AG04450 (cell line): ENCODE results near the gene PRPSAP2. TPM values are rescaled to one million over a fixed set of nuclear protein-coding genes. Genes with fewer than 3 reads are reported as not detected.

Experiments
- CTCF ChIA-PET: fragments of 300-600, 350-600 bp; formaldehyde crosslinking; extraction: SDS; loops from one replicate; lab custom pipeline; 2022; ENCODE audit warnings: antibody characterized with exemption, inconsistent platforms; lab: Charles Lee
- POLR2A ChIA-PET: fragments of 350-600 bp; formaldehyde crosslinking; extraction: SDS; loops from one replicate; lab custom pipeline; 2021; ENCODE audit warnings: antibody characterized with exemption, inconsistent platforms; lab: Yijun Ruan, JAX
- DNase-seq: peaks from one replicate; pipeline ENCODE4 v3.0.0-alpha.2; 2011; ENCODE audit warnings: low read depth, low spot score
- H3K27ac ChIP-seq: one replicate; pipeline ENCODE4 v1.5.1; 2012; ENCODE audit warnings: low read depth, low read length, control low read depth
- H3K27me3 ChIP-seq: one replicate; pipeline ENCODE4 v1.6.0; 2012; ENCODE audit warnings: low read length; ENCODE audit not compliant: control insufficient read depth, insufficient read depth
- H3K4me3 ChIP-seq: 2 replicates; pipeline ENCODE4 v1.5.1; 2011; ENCODE audit warnings: mild to moderate bottlenecking, low read depth, low read length, control low read depth
- H3K9me3 ChIP-seq: 2 replicates; pipeline ENCODE4 v1.5.1; 2012; ENCODE audit warnings: low read length; ENCODE audit not compliant: control insufficient read depth, insufficient read depth
- CTCF ChIP-seq: IDR thresholded peaks from 2 replicates; pipeline ENCODE4 v1.5.1; 2011; ENCODE audit warnings: low read depth, low read length, control low read depth, inconsistent platforms
- polyA plus RNA-seq: library from polyadenylated mRNA; depleted of rRNA; stranded (reverse); fragments of >200 nt; gene quantifications from 2 replicates; pipeline ENCODE4 v1.2.3, GENCODE V29; 2011

Gene PRPSAP2
- polyA plus RNA-seq, 1 experiment, result 33.9 TPM

GRCh38 chr17:18850679-18851078 is 7.3 kb upstream of the PRPSAP2 start:
- no peak for TF ChIP-seq CTCF
- no peak overlapping the region for H3K27ac ChIP-seq
- DNase-seq, result no peak
- H3K27me3 ChIP-seq, result no peaks in the 10 kb centered on the region
- CTCF ChIA-PET, result no interaction called here
- H3K9me3 ChIP-seq, result no peaks in the 10 kb centered on the region
- POLR2A ChIA-PET, result no interaction called here
- no peak overlapping the region for H3K4me3 ChIP-seq

- ChIA-PET CTCF (no interaction called here), POLR2A (no interaction called here)
- H3K27me3 ChIP-seq, result no peaks in the 10 kb centered on the region
- no peaks in the 10 kb centered on the region for H3K9me3 ChIP-seq
- no peak overlapping the region for H3K27ac ChIP-seq
- no peak overlapping the region for H3K4me3 ChIP-seq
- DNase-seq, result no peak
- TF ChIP-seq CTCF, result no peak
Observed at GRCh38 chr17:18851201-18851600, 6.7 kb upstream of the PRPSAP2 start.

- no peak for DNase-seq
- Histone ChIP-seq H3K27me3 (no peaks in the 10 kb centered on the region), H3K27ac (no peak overlapping the region), H3K9me3 (no peaks in the 10 kb centered on the region), H3K4me3 (peak overlapping the region; percentile 80; the same call in 1 of the 2 replicates)
- ChIA-PET CTCF (no interaction called here), POLR2A (no interaction called here)
- TF ChIP-seq CTCF, result no peak
Observed at GRCh38 chr17:18854956-18855355, 3.0 kb upstream of the PRPSAP2 start.

GRCh38 chr17:18855831-18856569 is 1.9 kb upstream of the PRPSAP2 start:
- ChIA-PET POLR2A (no interaction called here), CTCF (no interaction called here)
- H3K4me3 ChIP-seq, result peak overlapping the region; percentile 80
- peak; percentile 87 for DNase-seq
- H3K9me3 ChIP-seq, result no peaks in the 10 kb centered on the region; the same call in 1 of the 2 replicates
- H3K27ac ChIP-seq, result peak overlapping the region; percentile 61
- TF ChIP-seq CTCF, result no peak
- H3K27me3 ChIP-seq, result no peaks in the 10 kb centered on the region

- no peaks in the 10 kb centered on the region for H3K27me3 ChIP-seq
- POLR2A ChIA-PET, result no interaction called here
- H3K9me3 ChIP-seq, result no peaks in the 10 kb centered on the region; the same call in 1 of the 2 replicates
- CTCF ChIA-PET, result no interaction called here
- H3K4me3 ChIP-seq, result peak overlapping the region; percentile 80
- TF ChIP-seq CTCF, result no peak
- no peak overlapping the region for H3K27ac ChIP-seq
- DNase-seq, result no peak
Observed at GRCh38 chr17:18856570-18856915, 1.4 kb upstream of the PRPSAP2 start.
